Ovary (tissue), 9 donors: Measurements from ENCODE around the gene PAM. TPM values are rescaled to one million over a fixed set of nuclear protein-coding genes. Genes with fewer than 3 reads are reported as not detected.

ENCODE experiments used
- DNase-seq, 5 donors: peaks; one replicate each; pipeline ENCODE4 v3.0.0-alpha.2; 2019 to 2020
- H3K27ac ChIP-seq, 2 donors: fragments of 200-600 bp; one replicate each; pipeline versions ENCODE4 v1.5.1 to v1.8.0; 2019 to 2022
- H3K27me3 ChIP-seq: fragments of 200-600 bp; one replicate; pipeline ENCODE4 v1.8.0; 2022
- H3K36me3 ChIP-seq: fragments of 200-600 bp; sonication (generic); one replicate; pipeline ENCODE4 v1.5.1; 2019
- H3K4me1 ChIP-seq: one replicate; pipeline ENCODE4 v1.8.1; 2013; ENCODE audit warnings: mild to moderate bottlenecking, moderate library complexity; ENCODE audit not compliant: insufficient read depth
- H3K4me3 ChIP-seq: fragments of 200-600 bp; sonication (generic); one replicate; pipeline ENCODE4 v1.5.1; 2017
- H3K9me3 ChIP-seq, 2 donors: fragments of 200-600 bp in 1 of 2; sonication (generic) in 1 of 2; one replicate each; pipeline versions ENCODE4 v1.5.1 to v1.8.1; 2013 to 2019; ENCODE audit warnings: mild to moderate bottlenecking in 1 of 2, moderate library complexity in 1 of 2
- CTCF ChIP-seq, 3 donors: fragments of 450-650 bp in 2 of 3; fragments of 200-600 bp in 1 of 3; IDR thresholded peaks; one replicate each; pipeline versions ENCODE4 v1.5.1 to v1.8.0; 2016 to 2022; ENCODE audit warnings: antibody characterized with exemption in 3 of 3, mild to moderate bottlenecking in 1 of 3
- EP300 ChIP-seq: sonication (generic); formaldehyde crosslinking; IDR thresholded peaks from one replicate; pipeline ENCODE4 v1.6.1; 2017; ENCODE audit warnings: antibody characterized with exemption
- POLR2A ChIP-seq: fragments of 450-650 bp; IDR thresholded peaks from one replicate; pipeline ENCODE4 v1.6.1; 2017; ENCODE audit warnings: antibody characterized with exemption, mild to moderate bottlenecking, moderate library complexity
- WGBS, 3 donors: extraction: QIAGEN DNeasy Blood & Tissue Kit in 1 of 3; methylation state at CpG; one replicate each; pipeline versions ENCODE4 v1.1.5 to v1.1.7; 2013 to 2017; 5-methylcytosine and 5-hydroxymethylcytosine counted together
- intact Hi-C, 4 donors: fragments of 100-400 bp; cut with DNase I; formaldehyde crosslinking; loops; one replicate each; pipeline versions ENCODE4 v1.11.0 to v1.15.1; 2022 to 2023
- polyA plus RNA-seq, 2 donors: library from polyadenylated mRNA; stranded (reverse); fragments of 200-250 nt in 1 of 2; fragments of 350-450 nt in 1 of 2; fragmentation: Illumina TruSeq in 1 of 2; extraction: RNeasy Lipid Tissue Mini Kit (QIAGEN cat#74804) in 1 of 2; gene quantifications; one replicate each; pipeline ENCODE4 v1.2.3, GENCODE V29; 2013 to 2014
- total RNA-seq, 7 donors: library from RNA; depleted of rRNA in 2 of 7; stranded (reverse); fragments of >200 nt in 2 of 7; fragmentation: NEBNext Ultra II Directional in 3 of 7; extraction: Animal tissue kit (Norgen Biotek cat#: 25700) in 3 of 7; gene quantifications; one replicate each; pipeline versions ENCODE4 v1.1.0 to v1.2.4, GENCODE V29; 2016 to 2023
- donor health status: DM: no; HTN: no; CAD: no; lungs with moderate emphysema.
- donor health status: DM: no; HTN: no; CAD: no.
- donor health status: Bipolar disorder and iron deficiency.
- donor health status: DM: yes; HTN: yes; CAD: no.
- donor health status: DM: no; HTN: no; CAD: no.
- donor health status: DM: yes; HTN: yes; CAD: no.

The PAM gene
- total and polyA plus RNA-seq, 9 donors = 124 to 431 (median 187) TPM

- no peak overlapping the region for H3K4me3 ChIP-seq
- H3K4me1 ChIP-seq = no peaks in the 10 kb centered on the region
- no peaks in the 10 kb centered on the region for H3K9me3 ChIP-seq
- DNase-seq = no peak
- intact Hi-C loops = no loop called here
- H3K27me3 ChIP-seq = no peaks in the 10 kb centered on the region
- H3K27ac ChIP-seq = no peak overlapping the region
- TF ChIP-seq CTCF (IDR thresholded peaks at IDR 0.05) (no peak), POLR2A (no peak), EP300 (no peak)
- WGBS, 3 donors = 97 to 100% (median 100%) methylated on average over 1 of the region's 1 CpG
- H3K36me3 ChIP-seq = no peaks in the 10 kb centered on the region
These were observed 103.1 kb downstream of the PAM start for GRCh38 chr5:102858221-102858620.

GRCh38 chr5:102858808-102859207 lies 103.7 kb downstream of the PAM start:
- intact Hi-C loops = no loop called here
- no peak for DNase-seq
- no peaks in the 10 kb centered on the region for H3K9me3 ChIP-seq
- 71 to 74% (median 74%) methylated on average over 4 of the region's 4 CpGs for WGBS, 3 donors
- H3K36me3 ChIP-seq = no peaks in the 10 kb centered on the region
- TF ChIP-seq POLR2A (no peak), EP300 (no peak), CTCF (IDR thresholded peaks at IDR 0.05) (no peak)
- H3K27me3 ChIP-seq = no peaks in the 10 kb centered on the region
- no peaks in the 10 kb centered on the region for H3K4me1 ChIP-seq
- H3K27ac ChIP-seq = no peak overlapping the region
- H3K4me3 ChIP-seq = no peak overlapping the region

GRCh38 chr5:102860035-102860434 lies 104.9 kb downstream of the PAM start:
- intact Hi-C loops = no loop called here
- no peak overlapping the region for H3K27ac ChIP-seq
- no peak for DNase-seq
- no peaks in the 10 kb centered on the region for H3K4me1 ChIP-seq
- no peaks in the 10 kb centered on the region for H3K36me3 ChIP-seq
- H3K4me3 ChIP-seq = no peak overlapping the region
- no peaks in the 10 kb centered on the region for H3K9me3 ChIP-seq
- no peaks in the 10 kb centered on the region for H3K27me3 ChIP-seq
- no peak for TF ChIP-seq EP300
- no peak for TF ChIP-seq CTCF (IDR thresholded peaks at IDR 0.05)
- no peak for TF ChIP-seq POLR2A
- 95 to 99% (median 99%) methylated on average over 3 of the region's 3 CpGs for WGBS, 3 donors

- Histone ChIP-seq H3K4me3 (no peak overlapping the region), H3K4me1 (no peaks in the 10 kb centered on the region), H3K27ac (no peak overlapping the region), H3K9me3 (no peaks in the 10 kb centered on the region), H3K27me3 (no peaks in the 10 kb centered on the region), H3K36me3 (no peaks in the 10 kb centered on the region)
- no peak for DNase-seq
- no peak for TF ChIP-seq POLR2A
- no peak for TF ChIP-seq EP300
- no peak for TF ChIP-seq CTCF (IDR thresholded peaks at IDR 0.05)
- intact Hi-C loops = no loop called here
These were observed 108.0 kb downstream of the PAM start for GRCh38 chr5:102863058-102863457.
